HG02870 (cell line): Measurements from ENCODE around the gene LY86.
"Not testable (repeated sequence)": the region's sequence is repeated elsewhere in the genome, so short reads cannot be mapped to it uniquely, and the experiment has no call there.

Experiments used
- ATAC-seq: cut with Tn5 transposase; IDR thresholded peaks from one replicate; pipeline ENCODE4 v1.9.1; 2021; ENCODE audit warnings: mild to moderate bottlenecking, moderate library complexity; ENCODE audit not compliant: unreplicated experiment

LY86 gene

DNA sequence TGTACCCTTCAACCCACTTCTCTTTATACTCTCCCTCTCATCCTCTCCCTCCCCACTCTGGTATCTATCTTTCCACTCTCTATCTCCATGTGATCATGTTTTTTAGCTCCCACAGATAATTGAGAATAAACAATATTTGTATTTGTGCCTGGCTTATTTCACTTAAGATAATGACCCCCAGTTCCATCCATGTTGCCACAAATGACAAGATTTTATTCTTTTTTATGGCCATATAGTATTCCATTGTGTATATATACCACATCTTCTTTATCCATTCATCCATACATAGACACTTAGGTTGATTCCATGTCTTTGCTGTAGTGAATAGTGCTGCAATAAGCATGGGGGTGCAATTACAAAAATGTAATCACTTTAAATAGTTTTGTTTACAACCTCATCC is 62.3 kb downstream of the LY86 start:
- no peak for ATAC-seq

DNA sequence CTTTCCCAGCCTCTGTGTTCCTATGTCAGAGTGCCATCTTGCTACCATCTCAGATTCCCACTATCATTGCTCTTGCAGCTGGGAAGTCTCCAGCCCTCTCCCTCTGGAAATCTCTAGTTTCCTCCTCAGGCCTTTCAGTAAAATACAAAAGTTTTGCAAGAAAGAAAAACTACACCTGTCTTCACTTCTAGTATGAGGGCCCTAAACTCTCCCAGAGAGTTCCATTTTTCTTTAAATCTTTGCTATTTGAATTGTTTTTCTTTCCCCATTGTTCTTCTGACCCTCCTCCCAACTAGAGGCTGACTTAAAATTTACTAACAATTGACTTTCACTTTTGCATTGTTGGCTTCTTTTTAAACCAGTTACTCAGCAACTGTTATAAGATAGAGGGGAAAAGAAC is 62.8 kb downstream of the LY86 start:
- no peak for ATAC-seq

DNA sequence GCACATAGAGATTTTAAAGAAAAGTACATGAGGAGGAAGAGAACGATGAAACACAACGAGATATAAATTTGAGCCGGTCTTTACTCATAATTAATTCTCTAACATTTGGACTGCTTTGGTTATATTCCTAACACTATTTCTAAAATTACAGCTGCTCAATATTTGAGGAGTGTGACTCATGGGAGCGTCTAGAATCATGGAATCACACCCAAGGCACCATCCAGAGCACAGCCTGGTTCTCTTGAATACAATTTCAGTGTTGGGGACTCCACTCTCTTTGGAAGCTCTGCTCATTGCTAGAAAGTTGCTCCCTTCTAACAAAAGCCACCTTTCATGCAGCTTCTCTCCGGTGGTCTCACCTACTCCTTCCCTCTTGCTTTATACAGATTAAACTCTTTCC is 64.4 kb downstream of the LY86 start:
- ATAC-seq: no peak

DNA sequence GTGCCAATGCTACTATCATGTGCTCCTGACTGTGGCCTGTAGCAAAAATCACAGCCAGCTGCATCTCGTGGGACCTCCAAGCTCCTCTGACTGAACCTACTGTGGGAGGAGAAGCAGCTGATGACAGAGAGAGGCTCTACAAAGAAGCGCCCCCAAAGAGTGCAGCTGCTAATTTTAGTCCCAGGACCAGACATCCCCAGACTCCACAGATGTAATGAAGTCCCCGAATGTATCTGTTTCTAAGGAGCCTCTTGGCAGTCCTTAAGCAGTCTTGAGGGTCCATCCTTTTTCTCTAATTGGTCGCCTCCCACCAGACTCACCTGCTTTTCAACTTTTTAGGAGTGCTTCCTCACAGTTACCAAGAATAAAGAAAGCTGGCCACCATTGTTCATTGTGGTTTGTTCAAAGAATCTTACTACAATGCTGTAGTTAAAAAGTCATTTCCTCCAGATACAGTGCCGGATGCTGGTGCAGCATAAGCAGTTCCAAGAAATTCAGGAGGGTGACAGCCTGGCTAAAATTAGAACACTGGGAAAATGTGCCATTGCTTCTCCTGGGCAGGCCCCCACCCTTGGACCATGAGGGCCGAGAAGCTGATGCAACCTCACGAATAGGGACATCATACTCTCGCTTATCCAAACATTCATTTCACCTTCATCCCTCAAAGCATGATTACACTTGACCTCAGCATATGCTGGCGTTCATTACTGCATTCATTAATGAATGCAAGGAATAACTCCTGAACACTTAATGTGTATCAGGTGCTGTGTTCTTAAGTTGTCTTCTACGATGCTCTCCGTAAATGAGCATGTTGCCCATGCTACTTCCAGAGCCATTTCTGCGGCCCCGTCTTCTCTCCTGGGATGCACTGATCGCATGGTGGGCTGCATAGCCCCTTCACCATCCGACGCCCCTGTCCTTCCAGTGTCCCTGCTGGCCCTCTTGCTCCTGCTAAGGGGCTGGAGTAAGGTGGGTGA is 66.4 kb downstream of the LY86 start:
- no peak for ATAC-seq

DNA sequence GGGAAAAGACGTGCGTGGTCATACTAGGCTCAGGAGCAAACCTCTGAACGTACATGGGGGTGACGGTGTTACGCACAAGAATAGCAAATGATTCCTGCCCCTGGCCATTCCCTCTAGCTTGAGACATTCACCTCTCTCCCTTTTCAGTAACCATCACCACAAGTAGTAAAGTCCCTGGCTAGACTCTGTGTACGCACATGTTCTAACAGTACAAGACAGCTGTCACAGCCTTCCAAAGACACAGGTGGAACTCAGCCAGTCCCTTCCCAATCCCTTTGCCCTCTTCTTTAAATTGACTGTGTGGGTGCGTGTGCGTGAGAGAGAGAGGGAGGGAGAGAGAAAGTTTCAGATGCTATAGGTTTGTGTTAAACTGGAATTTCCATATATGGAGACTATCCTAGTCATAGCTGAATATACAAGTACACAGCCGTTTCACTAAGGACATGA is 67.3 kb downstream of the LY86 start:
- peak; percentile 46 for ATAC-seq

DNA sequence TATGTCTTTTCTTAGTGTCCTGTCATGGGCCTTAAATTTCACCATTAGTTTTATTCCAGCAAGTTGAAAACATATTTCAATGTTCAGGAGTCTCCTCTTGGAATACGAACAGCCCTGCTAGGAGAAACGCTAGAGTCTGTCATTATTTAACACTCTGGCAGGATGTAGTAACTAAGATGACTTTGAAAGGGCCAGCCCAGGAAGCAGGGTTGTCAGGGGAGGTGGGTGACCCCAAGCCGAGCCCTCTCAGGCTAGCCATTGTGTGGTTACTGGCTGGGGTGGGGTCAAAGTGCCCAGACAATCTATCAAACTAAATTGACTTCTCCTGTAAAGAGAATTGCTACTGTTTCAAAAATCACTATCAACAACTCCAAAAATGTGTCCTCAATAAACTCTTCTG is 67.8 kb downstream of the LY86 start:
- no peak for ATAC-seq

DNA sequence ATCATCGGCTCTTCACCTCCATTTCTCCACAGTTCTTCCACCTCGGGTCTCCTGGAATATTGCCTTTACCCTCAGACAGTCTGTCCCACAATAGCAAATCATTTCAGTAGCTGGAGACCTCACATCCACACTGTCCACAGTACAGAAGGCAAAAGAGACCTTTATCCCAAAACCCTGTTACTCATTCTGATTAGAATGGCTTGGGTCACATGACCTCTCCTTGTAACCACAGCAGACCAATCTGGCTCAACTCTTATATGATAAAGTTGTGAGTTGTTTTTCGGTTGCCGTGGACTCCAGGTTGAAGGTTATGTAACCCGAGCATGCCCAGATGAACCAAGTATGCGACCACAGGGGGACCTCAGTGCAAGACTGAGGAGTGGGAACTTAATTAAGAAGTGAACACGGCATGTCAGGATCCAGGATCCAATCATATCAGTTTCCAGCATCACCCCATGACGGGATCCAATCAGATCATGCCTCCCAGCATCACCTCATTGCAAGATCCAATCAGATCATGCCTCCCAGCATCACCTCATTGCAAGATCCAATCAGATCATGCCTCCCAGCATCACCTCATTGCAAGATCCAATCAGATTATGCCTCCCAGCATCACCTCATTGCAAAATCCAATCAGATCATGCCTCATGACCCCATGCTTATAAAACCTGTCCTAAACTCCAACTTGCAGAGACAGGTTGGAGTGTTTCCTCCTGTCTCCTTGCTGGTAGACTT is 68.7 kb downstream of the LY86 start:
- no peak for ATAC-seq

DNA sequence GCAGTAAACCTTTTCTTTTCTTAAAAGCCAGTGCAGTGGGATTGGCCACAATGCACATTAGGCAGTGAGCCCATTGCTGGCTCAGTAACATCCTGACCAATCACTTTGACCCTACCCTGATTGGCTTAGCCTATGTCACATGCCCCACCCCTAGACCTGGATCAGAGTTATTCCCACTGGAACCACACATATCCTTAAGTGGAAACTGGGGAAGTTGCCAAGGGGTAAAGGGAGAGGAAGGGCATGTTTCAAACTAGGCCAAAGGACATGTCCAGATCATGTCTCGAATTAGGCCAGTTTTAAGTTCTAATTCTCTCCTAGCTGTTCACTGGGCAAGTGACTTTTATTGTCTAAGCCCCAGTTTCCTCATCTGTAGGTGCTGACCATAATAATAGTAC is 69.3 kb downstream of the LY86 start:
- ATAC-seq: no peak

DNA sequence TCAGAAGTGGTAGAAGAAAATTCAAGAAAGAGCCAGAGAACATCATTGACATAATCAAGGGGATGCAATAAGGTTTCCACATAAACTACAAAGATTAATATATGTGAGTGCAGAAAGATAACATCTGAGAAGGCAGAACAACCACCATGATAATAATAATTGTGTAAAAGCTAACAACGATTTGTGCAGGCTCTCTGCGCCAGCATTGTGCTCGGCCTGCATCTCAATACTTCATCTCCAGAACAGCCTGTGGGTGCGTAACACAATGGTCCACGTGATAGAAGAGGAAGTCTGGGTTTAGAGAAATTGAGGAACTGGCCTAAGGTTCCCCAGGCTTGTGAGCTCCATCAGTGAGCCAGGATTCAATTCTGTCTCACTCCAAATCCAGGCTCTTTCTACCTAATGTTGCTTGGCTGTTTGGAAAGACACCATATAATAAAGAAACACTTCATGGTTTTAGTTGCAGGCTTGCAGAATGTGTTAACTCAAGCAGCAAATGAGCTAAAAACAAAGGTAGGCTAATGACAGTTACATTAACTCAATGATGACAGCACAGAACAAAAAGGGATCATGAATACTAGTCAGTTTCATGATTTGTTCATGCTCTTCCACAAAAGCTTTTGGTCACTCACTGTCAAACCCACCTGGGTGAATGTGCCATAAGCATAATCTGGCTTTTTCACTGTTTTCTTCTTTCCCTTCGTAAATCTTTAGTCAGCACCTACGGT is 71.2 kb downstream of the LY86 start:
- peak; percentile 46 for ATAC-seq

DNA sequence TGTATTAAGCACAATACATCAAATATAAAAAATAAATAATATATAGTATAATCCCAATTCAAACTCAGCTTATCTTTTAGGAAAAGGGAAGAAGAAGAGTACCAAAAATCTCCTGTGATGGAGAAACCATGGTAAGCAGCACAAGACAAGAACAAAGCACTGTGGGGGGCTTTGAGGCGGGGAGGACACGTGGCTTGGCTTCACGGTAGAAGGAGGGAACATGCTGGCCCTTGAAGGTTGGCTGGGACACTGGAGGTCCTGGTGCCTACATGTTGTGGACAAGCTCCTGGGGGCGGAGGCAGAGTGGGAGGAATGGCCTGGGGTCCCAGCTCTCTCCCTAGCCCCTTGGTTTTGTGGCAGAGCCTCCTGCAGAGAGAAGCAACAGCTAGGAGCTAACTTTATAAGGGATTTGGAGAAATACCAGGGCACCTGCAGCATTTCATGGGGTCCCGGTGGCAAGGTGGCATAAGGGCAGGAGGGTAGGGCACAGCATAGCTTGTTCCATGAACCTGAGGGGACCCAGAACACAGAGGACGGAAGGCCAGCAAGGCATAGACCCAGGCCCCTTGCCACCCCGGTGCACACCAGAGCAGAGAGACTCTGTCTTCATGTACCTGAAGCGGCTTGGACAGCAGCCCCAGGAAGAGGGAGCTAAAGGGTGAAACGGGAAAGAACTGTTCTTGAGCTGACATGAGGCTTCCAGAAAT is 72.0 kb downstream of the LY86 start:
- ATAC-seq: no peak

DNA sequence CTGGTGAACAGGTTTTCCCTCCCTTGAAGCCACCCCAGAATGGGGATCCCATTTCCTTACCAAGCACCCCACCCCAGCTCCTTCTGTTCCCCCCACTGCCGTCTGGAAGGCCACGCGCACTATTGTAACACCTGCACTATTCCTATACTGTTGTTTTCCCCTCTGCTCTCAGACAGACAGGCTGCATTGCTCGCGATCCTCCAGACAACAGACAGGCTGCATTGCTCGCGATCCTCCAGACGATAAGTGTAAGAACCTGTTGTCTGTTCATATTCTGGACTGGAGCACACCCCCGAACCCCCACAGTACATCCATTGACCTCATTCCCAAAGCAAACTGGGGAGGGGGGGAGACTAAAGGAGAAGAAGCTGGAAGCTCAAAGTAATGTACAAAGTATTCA is 72.7 kb downstream of the LY86 start:
- no peak for ATAC-seq

DNA sequence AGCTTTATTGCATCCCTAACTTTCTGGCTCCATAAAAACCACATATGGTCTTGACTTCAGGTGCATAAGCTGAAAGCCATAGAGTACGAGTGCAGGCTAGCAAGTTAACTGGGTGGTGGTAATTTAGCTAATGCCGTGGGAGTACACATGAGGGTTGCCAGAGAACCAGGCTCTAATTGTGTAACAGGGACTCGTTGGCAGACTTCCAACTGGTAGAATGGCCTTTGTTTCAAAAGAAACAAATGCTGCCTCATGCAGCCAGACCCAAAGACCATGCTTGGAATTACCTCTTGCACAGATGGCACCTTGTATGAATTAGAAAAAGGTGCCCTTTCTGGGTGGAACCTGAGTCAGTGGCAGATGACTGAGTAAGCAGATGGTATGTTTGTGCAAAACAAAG is 73.2 kb downstream of the LY86 start:
- no peak for ATAC-seq

DNA sequence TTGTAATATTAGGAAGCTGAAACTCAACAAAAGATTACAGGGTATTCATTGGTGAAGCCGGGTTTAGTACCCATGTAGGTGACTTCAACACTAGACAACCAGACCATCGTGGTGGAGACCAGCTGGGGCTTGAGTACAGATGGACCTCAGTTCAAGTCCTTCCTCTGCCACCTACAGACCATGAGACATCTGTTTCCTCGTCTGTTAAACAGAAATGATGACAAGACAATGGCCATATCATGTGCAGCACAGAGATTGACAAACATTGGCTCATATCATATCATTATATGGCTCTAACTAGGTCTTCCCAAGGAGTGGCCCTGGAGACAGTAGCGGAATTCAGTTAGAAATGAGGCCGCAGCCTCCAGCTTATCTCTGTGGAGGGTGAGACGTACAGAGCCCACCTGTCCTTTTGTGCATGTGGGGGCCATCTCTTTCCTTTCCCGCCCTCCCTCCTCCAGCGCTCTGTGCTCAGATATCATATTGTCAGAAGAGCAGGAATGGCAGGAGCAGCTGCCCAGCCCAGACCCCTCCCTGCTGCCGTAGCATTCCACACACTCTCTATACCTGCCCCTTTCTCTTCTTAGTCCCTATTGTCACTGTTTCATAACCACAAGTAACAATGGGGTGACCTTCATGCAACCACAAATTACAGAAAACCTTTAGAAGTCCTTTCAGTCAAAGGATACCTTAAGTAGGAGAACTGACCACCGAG is 75.1 kb downstream of the LY86 start:
- ATAC-seq: no peak

DNA sequence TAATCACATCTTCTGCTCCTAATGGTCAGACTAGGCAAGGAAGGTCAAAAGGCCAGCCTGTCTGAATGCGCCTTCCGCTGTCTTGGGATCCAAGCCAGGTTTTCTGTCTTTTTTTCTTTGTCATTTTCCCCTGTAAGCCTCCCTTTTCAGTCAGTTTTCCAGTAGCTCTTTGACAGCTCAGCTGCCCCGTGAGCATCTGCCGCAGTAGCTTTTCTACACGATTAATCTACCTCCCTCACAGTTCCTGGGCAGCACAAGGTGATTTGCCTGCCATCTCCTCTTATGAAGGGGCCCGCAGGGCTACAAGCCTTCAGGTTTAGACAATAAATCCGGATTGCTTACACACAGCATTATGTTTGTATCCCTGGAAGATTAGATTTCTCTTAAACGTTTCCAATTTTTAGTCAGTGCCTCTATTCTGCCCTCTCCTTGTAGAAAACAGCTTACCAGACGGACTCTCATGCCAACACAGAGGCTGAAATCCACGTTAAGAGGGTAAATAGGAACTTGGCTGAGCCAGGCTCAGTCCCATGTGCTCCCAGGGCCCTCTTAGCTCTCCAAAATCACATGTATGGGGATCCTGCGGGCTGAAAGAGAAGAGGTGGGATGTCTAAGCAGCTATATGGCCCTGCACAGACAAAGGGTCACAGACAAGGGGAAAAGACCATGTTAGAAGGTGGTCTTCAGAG is 77.2 kb downstream of the LY86 start:
- ATAC-seq: no peak

DNA sequence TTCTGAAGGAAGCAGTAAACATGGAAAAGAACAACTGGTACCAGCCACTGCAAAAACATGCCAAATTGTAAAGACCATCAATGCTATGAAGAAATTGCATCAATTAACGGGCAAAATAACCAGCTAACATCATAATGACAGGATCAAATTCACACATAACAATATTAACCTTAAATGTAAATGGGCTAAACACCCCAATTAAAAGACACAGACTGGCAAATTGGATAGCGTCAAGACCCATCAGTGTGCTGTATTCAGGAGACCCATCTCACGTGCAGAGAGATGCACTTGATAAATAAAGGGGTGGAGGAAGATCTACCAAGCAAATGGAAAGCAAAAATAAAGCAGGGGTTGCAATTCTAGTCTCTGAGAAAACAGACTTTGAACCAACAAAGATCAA is 81.6 kb downstream of the LY86 start:
- not testable (repeated sequence) for ATAC-seq

DNA sequence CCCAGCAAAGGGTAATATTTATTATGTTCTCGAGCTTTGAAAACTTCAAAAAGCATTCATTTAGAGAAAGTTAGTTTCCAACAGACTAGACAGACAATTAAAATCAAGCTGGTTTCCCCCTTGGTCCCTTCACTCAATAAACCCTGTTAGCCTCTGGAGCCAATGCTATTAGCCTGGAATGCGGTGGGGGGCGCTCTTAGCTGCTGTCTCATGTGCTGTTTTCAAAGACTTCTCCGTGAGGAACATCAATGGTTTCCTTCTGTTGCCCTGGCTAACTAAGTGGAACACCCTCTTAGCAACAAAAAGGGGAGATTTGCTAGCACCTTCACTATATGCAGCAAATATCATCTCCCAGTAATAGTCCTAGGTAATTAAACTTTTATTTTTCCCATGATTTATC is 86.4 kb downstream of the LY86 start:
- ATAC-seq: no peak

DNA sequence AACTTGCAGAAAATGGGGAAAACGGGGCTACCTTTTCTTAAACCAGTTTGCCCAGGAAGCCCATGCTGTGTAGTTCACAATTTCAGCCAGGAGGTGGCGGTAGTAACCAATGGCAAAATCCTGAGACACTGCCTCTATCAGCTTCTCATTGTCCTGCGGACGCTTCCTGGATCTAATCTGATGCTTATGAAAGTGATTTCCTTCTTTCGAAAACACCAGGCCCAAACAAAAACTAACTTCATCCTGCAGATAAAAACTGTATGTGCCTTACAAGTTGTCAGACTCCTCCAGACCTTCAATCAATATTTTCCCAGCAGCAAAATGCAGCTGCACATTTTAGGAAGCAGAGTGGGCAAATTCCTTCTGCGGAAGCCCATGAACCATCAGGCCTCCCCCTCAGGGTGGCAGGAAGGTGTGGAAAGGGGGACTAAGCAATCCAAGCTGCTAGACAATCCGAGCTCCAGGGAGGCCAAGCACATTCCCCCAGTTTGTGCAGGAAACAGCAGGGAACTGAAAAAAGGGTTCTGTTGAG is 88.5 kb downstream of the LY86 start:
- no peak for ATAC-seq

DNA sequence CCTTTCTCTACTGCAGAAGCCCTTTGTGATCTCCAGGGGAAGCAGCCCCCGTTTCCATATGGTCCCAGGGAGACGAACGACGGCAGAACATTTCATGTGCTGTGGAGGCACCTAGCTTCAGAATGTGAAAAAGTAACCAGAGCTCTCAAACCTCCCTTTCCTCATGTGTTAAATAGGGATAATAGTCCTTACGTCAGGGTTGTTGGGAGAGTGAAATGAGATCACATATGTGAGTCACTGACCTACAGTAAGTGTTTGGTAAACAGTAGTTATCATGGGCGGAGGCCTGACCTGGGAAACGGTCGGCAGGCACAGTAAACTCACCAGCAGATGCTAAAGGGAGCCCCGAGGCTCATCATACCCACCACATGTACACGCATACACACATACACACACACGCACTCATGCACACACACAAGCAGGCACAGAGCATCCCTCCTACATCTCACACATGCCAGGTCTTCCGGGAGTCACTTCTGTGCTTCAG is 89.7 kb downstream of the LY86 start:
- ATAC-seq: no peak

DNA sequence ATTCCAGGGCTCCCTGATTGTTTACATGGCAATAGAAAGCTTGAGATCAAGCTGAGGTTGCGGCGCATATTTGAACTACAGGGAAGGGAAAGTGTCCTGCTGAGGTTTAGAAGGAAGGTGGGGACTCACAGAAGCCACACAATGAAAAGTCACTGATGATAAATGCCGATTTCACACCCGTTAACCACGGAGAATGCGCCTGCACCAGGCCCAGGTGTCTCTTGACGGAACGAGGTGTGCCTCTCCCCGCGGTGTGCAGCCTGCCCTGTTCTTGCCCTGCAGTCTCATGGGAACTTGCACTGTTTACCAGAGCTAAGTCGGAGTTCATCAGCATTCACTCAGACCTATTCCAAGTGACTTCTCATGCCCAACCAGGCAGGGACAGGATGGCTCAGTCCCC is 90.3 kb downstream of the LY86 start:
- ATAC-seq: no peak
